Sigmoid colon (tissue), 7 donors: ENCODE data around the gene RAB20. TPM values are rescaled to one million over a fixed set of nuclear protein-coding genes. Genes with fewer than 3 reads are reported as not detected.

Source experiments
- DNase-seq: peaks from one replicate; pipeline ENCODE4 v3.0.0-alpha.2; 2019
- H3K27ac ChIP-seq, 4 donors: fragments of 200-600 bp; sonication (generic); one replicate each; pipeline ENCODE4 v1.5.1; 2016 to 2019; ENCODE audit warnings: mild to moderate bottlenecking in 1 of 4
- H3K27me3 ChIP-seq, 3 donors: fragments of 200-600 bp; sonication (generic); one replicate each; pipeline ENCODE4 v1.5.1; 2019; ENCODE audit warnings: mild to moderate bottlenecking in 1 of 3
- H3K36me3 ChIP-seq, 4 donors: fragments of 200-600 bp; sonication (generic); one replicate each; pipeline ENCODE4 v1.5.1; 2016 to 2019
- H3K4me1 ChIP-seq, 4 donors: fragments of 200-600 bp; sonication (generic); one replicate each; pipeline ENCODE4 v1.5.1; 2017 to 2019
- H3K4me3 ChIP-seq, 4 donors: fragments of 200-600 bp; sonication (generic); one replicate each; pipeline ENCODE4 v1.5.1; 2017 to 2019; ENCODE audit warnings: mild to moderate bottlenecking in 2 of 4, moderate library complexity in 1 of 4
- H3K9me3 ChIP-seq, 4 donors: fragments of 200-600 bp in 3 of 4; sonication (generic) in 3 of 4; one replicate each; pipeline versions ENCODE4 v1.5.1 to v1.6.1; 2013 to 2019
- EP300 ChIP-seq, 4 donors: sonication (generic); formaldehyde crosslinking; IDR thresholded peaks; one replicate each; pipeline ENCODE4 v1.6.1; 2017; ENCODE audit warnings: antibody characterized with exemption in 4 of 4
- POLR2A ChIP-seq, 2 donors: fragments of 450-650 bp; IDR thresholded peaks; one replicate each; pipeline ENCODE4 v1.6.1; 2016; ENCODE audit warnings: antibody characterized with exemption in 2 of 2, mild to moderate bottlenecking in 2 of 2, moderate library complexity in 2 of 2
- POLR2AphosphoS5 ChIP-seq, 4 donors: sonication (generic); formaldehyde crosslinking; IDR thresholded peaks; one replicate each; pipeline ENCODE4 v1.6.1; 2017; ENCODE audit warnings: antibody characterized with exemption in 4 of 4
- WGBS, 2 donors: extraction: QIAGEN DNeasy Blood & Tissue Kit; methylation state at CpG; one replicate each; pipeline ENCODE4 v1.1.7; 2013; 5-methylcytosine and 5-hydroxymethylcytosine counted together
- intact Hi-C: fragments of 100-400 bp; cut with DNase I; formaldehyde crosslinking; loops from one replicate; pipeline ENCODE4 v1.15.1; 2023
- polyA plus RNA-seq, 3 donors: library from polyadenylated mRNA; stranded (reverse); fragments of 200-250 nt; gene quantifications; one replicate each; pipeline ENCODE4 v1.2.3, GENCODE V29; 2013
- total RNA-seq, 4 donors: library from RNA; depleted of rRNA; stranded (reverse); fragments of >200 nt; gene quantifications; one replicate each; pipeline ENCODE4 v1.1.0, GENCODE V29; 2016
- TF ChIP-seq, protein P1 (sequence below), 4 experiments: fragments of 450-650 bp in 3 of 4; fragments of 200-600 bp in 1 of 4; IDR thresholded peaks; one replicate each; pipeline ENCODE4 v1.5.1; 2016 to 2019; ENCODE audit warnings: antibody characterized with exemption in 4 of 4, mild to moderate bottlenecking in 3 of 4, moderate library complexity in 2 of 4
- donor health status: healthy with polysubstance abuse.
- donor health status: Bipolar disorder and iron deficiency.
- donor health status: healthy.

RAB20 gene
- total and polyA plus RNA-seq, 7 donors, result 6.9 to 61.7 (median 21.3) TPM

DNA sequence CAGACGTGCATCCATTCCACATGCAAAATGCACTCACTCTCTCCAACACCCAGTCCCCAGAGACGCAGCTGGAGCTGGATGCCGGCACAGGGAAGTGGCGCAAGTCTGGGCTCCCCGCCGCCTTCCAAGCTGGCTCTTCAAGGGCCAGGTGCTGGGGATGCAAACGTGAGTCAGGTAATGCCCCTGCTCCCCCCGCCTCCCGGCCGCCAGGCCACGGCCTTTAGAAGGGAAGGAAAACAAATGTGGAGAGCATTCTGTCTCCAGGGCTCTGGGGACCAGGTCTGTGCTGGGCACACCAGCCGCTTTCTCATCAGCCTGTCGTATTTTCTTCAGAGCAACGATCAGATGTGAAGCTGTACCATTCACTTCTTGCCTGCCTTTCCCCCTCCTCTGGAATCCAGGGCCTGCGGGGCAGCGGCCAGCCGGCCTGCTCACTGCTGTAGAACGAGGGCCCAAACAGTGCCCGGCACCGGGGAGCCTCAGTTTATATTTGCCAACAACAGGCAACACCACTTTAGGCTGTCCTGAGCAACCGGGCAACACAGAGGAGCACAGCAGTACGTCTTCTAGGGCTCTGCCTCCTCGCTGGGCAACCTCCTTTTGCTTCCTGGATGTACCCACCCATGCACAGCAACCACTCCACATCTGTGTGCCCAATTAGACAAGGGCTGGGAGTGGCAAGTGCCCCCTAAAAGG lies 3.8 kb downstream of the RAB20 start:
- Histone ChIP-seq H3K27me3 (no peaks in the 10 kb centered on the region), H3K36me3 (no peaks in the 10 kb centered on the region), H3K9me3 (no peaks in the 10 kb centered on the region), H3K4me3 (no peak overlapping the region), H3K27ac (no peak overlapping the region), H3K4me1 (peaks cover 0 to 36% (median 19%) of the 10 kb centered on the region in 4 donors)
- intact Hi-C loops, result loop anchor here (5.0 kb wide), 1 partner anchor 35 kb away; no protein-coding TSS in a partner anchor
- TF ChIP-seq POLR2AphosphoS5 (IDR thresholded peaks at IDR 0.05) (no peak), POLR2A (IDR thresholded peaks at IDR 0.05) (no peak), EP300 (IDR thresholded peaks at IDR 0.05) (no peak)
- TF ChIP-seq, protein P1, sequence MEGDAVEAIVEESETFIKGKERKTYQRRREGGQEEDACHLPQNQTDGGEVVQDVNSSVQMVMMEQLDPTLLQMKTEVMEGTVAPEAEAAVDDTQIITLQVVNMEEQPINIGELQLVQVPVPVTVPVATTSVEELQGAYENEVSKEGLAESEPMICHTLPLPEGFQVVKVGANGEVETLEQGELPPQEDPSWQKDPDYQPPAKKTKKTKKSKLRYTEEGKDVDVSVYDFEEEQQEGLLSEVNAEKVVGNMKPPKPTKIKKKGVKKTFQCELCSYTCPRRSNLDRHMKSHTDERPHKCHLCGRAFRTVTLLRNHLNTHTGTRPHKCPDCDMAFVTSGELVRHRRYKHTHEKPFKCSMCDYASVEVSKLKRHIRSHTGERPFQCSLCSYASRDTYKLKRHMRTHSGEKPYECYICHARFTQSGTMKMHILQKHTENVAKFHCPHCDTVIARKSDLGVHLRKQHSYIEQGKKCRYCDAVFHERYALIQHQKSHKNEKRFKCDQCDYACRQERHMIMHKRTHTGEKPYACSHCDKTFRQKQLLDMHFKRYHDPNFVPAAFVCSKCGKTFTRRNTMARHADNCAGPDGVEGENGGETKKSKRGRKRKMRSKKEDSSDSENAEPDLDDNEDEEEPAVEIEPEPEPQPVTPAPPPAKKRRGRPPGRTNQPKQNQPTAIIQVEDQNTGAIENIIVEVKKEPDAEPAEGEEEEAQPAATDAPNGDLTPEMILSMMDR (IDR thresholded peaks at IDR 0.05), result no peak
- WGBS, 2 donors, result 90 to 92% methylated on average over 23 of the region's 23 CpGs
- peak; percentile 56 for DNase-seq

DNA sequence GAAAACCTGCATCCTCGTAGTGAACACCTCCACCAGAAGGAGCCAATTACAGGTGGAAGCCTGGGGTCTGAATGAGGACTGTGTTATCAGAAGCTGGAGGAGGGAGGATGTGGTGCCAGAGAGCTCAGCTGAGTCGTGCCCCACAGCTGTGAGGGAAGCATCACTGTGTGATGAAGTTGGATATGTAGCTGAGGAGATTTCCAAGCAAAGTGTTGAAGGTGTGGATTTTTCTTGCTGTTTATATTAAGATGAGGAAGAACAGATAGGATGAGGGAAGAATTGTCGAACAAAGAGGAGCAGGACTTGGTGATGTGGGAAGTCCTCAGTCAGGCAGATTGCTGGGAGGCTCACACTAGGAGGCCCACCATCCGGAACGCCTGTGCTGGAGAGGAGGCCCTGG lies 4.4 kb downstream of the RAB20 start:
- Histone ChIP-seq H3K27ac (no peak overlapping the region), H3K27me3 (no peaks in the 10 kb centered on the region), H3K9me3 (no peaks in the 10 kb centered on the region), H3K4me1 (peaks cover 0 to 31% (median 15%) of the 10 kb centered on the region in 4 donors), H3K4me3 (no peak overlapping the region), H3K36me3 (no peaks in the 10 kb centered on the region)
- peak; percentile 38 for DNase-seq
- intact Hi-C loops, result loop anchor here (5.0 kb wide), 1 partner anchor 35 kb away; no protein-coding TSS in a partner anchor
- TF ChIP-seq POLR2AphosphoS5 (IDR thresholded peaks at IDR 0.05) (no peak), POLR2A (IDR thresholded peaks at IDR 0.05) (no peak), EP300 (IDR thresholded peaks at IDR 0.05) (no peak)
- TF ChIP-seq, protein P1 (IDR thresholded peaks at IDR 0.05), result no peak
- WGBS, 2 donors, result 88 to 90% methylated on average over 5 of the region's 5 CpGs

DNA sequence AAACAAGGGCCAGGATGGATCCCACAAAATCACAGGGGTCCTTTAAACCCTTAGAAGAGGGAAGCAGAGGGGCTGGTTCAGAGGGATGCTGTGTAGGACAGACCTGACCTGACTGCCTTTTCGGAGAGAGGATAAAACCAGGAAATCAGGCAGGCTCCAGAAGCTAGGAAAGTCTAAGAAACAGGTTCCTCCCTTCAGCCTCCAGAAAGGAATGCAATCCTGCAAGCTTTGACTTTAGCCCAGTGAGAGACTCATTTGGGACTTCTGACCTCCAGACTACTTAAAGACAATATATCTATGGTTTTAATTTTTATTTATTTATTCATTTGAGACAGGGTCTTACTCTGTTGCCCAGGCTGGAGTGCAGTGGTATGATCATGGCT lies 5.3 kb downstream of the RAB20 start:
- H3K27ac ChIP-seq, result peak overlapping the region in 1 of 4 donors; percentile 6

DNA sequence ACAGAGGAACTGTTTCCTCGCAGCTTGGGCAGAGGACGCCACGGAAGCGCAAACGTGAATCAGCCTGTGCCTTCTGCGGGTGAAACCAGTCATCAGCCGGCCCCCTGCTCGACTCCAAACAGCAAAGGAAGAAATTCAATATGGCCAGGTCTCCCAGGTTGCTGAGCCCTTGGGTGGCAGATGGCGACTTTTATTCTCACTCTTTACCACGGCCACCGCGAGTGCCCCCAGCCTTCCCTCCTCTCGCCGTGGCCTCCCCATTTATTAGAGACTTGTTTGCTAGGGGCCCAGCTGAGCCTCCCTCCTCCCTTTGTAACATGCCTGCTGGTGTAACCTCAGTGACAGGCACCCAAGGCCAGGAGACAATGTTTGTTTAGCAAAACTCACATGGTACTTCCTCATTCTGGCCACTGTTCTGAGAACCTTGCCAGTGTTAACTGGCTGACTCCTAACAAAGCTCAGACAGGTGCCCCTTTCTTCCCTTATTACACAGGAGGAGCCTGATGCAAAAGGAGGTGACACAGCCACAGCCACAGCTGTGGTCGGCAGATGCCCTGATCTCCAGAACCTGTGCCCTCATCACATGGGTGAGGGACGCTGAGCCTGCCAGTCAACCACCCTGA lies 5.8 kb downstream of the RAB20 start:
- no peaks in the 10 kb centered on the region for H3K27me3 ChIP-seq
- peak overlapping the region in 1 of 4 donors; percentile 6 for H3K27ac ChIP-seq
- 34 to 69% methylated on average over 16 of the region's 16 CpGs for WGBS, 2 donors
- DNase-seq, result peak; percentile 56
- no peak overlapping the region for H3K4me3 ChIP-seq
- H3K9me3 ChIP-seq, result no peaks in the 10 kb centered on the region
- H3K4me1 ChIP-seq, result peaks cover 0 to 27% (median 17%) of the 10 kb centered on the region in 4 donors
- no peaks in the 10 kb centered on the region for H3K36me3 ChIP-seq
- TF ChIP-seq EP300 (IDR thresholded peaks at IDR 0.05), result no peak
- TF ChIP-seq, protein P1 (IDR thresholded peaks at IDR 0.05), result no peak
- TF ChIP-seq POLR2A (IDR thresholded peaks at IDR 0.05), result no peak
- TF ChIP-seq POLR2AphosphoS5 (IDR thresholded peaks at IDR 0.05), result no peak
- intact Hi-C loops, result loop anchor here (5.0 kb wide), 1 partner anchor 33 kb away; no protein-coding TSS in a partner anchor

More for the DNA sequence above, 5.3 kb downstream of the RAB20 start:
- peaks cover 0 to 29% (median 18%) of the 10 kb centered on the region in 4 donors for H3K4me1 ChIP-seq
- peak; percentile 46 for DNase-seq
- H3K4me3 ChIP-seq, result no peak overlapping the region
- 15 to 58% methylated on average over 1 of the region's 1 CpG for WGBS, 2 donors
- H3K36me3 ChIP-seq, result no peaks in the 10 kb centered on the region
- H3K9me3 ChIP-seq, result no peaks in the 10 kb centered on the region
- H3K27me3 ChIP-seq, result no peaks in the 10 kb centered on the region
- intact Hi-C loops, result loop anchor here (5.0 kb wide), 1 partner anchor 34 kb away; no protein-coding TSS in a partner anchor
- TF ChIP-seq POLR2AphosphoS5 (IDR thresholded peaks at IDR 0.05) (no peak), POLR2A (IDR thresholded peaks at IDR 0.05) (no peak), EP300 (IDR thresholded peaks at IDR 0.05) (no peak)
- TF ChIP-seq, protein P1 (IDR thresholded peaks at IDR 0.05), result no peak
